HG03139 (cell line): ENCODE results near the gene FAXDC2.
"Not testable (repeated sequence)": the region's sequence is repeated elsewhere in the genome, so short reads cannot be mapped to it uniquely, and the experiment has no call there.

Experiments
- ATAC-seq: cut with Tn5 transposase; IDR thresholded peaks from one replicate; pipeline ENCODE4 v1.9.1; 2021; ENCODE audit not compliant: unreplicated experiment

Gene FAXDC2

DNA sequence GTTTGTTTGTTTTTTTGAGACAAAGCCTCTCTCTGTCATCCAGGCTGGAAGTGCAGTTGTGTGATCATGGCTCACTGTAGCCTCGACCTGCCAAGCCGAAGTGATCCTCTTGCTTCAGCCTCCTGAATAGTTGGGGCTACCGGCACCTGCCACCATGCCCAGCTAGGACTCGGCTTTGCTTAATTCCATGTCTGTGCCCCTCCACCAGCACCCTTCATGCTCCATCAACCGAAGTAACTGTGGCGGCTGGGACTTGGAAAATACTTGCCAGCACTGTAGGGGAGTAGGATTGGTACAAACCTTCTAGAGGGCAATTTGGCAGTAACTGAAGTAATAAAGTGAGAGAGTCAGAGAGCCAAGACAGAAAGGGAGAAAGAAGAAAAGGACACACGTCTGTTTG, 19.0 kb downstream of the FAXDC2 start:
- ATAC-seq: no peak

DNA sequence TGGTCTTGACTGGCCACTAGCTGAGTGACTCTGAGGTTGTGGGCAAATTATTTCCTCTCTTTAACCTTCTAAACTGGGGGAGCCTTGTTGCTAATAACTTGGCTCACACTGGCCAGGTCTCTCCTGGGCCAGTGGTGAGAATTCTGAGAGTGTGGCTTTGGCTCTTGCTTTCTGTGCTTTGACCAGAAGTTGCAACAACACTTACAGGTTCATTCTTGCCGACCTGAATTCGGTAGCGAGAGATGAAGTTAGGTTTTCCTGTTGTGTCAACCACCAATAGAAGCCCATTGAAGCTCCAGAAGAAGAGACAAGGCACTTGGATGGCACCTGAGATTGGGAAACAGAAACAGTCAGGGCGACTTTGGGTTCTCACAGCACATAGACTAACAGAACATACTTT, 19.8 kb downstream of the FAXDC2 start:
- ATAC-seq: no peak

DNA sequence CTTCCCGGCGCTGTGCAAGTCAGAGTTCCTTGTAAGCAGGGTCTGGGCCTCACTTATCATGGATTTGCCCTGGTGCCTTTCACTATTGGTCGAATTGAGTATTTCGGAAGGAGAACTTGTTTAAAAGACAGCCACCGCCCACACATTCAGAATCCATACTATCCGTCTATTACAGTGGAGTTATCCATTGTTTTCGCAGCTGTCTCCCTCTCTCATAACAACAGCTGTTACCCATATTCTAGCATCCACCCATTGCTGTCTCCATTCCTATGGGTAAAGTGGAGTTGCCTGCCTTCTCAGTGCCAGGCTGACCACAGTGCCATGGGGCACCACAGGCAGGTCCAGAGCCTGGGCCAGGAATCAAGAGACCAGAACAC, 20.2 kb downstream of the FAXDC2 start:
- no peak for ATAC-seq

DNA sequence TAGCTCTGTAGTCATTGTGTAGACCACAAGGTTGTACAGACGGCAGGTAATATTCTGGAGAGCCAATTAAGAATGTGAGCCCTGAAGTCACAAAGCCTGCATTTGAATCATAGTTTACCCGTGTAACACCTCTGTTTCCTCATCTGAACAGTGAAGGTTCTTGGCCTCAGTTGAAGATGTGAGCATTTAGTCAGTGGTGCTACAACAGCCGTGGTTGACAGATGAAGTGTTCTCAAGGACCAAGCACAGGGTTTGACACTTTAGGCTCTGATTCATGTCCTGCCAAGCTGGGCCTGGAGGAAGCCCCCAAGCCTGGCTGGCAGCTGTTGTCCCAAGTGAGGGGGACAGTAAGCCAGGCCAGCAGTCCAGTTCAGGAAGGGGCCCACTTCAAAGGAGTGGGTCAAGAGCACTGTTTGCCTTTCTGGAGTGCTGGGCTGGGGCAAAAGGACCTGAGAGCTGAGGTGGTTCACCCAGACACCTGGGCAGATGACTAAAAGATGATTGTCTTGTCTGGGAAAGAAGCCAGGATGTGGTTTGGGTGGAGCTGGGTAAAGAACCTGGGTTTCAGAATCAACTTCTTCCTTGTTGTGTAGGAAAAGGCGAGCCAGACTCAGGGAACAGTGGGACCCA, 20.7 kb downstream of the FAXDC2 start:
- ATAC-seq: no peak

DNA sequence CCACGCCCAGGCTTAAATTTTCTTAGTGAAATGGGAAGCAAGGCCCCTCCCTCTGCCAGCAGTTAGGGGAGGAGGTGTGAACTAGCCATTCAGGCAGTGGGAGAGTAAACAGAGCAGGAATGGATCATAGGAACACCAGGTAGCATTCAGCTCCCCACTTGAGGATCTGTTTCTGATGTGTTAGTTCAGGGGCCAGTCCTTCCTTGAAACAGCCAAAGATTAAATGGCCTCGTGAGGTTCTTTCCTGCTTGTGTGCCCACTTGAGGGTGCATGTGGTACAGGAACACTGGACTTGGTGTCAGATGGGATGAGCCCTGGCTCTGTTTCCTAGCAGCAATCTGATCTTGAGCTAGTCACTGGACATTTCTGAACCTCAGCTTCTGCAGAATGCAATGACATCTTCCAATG, 21.2 kb downstream of the FAXDC2 start:
- no peak for ATAC-seq

DNA sequence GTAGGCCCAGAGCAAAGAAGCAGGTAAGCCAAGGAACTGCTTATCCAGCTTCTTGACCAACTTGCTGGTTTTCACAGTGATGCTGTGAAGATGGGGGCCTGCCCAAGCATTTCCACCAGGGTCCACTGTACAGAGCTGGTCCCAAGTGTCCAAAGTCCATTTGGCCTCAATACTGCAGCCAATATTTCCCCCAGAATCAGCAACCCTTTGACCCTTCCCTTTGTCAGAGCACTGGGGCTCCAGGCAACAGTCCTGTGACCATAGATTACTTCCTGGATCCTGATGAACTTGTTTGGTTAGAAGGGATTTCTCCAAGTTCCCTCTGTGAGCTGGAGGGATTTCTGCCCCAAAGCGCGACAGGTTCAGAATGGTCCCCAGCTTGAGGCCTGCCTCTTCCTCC, 26.3 kb downstream of the FAXDC2 start:
- ATAC-seq: no peak

DNA sequence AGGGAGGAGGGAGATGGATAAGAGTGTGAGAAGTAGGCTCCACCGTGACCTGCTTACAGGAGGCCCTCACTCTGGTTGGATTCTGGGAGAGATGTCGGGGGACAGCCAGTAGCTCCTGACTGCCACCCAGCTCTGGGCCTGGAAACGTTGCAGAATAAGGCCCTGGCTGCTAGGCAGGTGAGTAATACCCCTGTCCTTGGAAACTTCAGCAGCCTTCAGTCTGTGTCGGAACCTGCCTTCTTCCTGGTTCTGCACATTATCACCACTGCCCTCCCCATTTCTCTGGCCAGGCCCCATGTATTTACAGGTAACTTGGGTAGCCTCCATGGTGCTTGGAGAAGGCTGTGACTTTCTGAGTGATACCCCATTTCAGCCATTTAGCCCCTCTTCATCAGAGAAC, 26.8 kb downstream of the FAXDC2 start:
- no peak for ATAC-seq

DNA sequence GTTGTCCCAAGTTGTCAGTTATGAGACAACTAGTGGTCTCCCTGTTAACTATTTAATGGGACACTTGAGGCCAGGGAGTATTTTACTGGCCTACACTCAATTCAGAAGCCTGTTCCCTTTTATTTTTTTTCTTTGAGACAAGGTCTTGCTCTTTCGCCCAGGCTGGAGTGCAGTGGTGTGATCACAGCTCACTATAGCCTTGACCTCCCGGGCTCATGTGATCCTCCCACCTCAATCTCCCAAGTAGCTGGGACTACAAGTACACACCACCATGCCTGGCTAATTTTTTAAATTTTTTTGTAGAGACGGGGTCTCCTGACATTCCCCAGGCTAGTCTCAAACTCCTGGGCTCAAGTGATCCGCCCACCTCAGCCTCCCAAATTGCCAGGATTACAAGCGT, 27.5 kb downstream of the FAXDC2 start:
- not testable (repeated sequence) for ATAC-seq

DNA sequence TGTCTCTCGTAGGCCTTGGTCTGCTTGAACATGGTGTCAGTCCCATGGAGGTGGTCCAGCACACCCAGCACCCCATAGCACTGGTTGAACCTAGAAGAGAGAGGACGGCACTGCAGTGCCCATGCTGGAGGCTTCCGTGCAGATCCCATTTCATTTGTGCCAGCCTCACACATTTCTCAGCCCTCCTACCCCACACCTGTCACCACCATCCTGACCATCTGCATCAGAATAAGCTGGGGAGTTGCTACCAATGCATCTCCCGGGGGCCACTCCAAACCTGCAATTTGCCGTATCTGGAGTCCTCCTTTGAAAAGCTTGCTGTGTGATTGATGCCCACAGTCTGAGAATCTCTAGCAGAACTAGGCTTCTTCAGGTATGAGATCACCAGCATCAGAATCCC, 30.0 kb downstream of the FAXDC2 start:
- no peak for ATAC-seq

DNA sequence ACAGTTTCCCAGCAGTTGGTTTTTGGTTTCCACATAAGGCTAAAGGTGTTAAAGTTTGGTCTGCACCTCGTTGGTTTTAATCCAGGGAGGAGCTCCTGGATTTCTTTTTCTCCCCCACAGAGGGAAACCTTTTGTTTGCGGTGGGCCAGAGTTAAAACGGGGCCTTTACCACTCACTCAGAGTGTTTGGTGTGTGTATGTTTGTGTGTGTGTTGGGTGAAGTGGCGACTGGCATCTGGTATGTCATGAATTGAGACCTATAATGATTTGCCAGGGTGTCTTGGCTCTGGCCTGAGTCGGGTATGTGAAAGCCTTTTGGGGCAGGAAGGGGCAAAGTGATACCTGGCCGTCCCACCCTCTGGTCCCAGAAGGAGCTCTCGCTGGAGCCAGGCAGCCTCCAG, 30.9 kb downstream of the FAXDC2 start:
- no peak for ATAC-seq

DNA sequence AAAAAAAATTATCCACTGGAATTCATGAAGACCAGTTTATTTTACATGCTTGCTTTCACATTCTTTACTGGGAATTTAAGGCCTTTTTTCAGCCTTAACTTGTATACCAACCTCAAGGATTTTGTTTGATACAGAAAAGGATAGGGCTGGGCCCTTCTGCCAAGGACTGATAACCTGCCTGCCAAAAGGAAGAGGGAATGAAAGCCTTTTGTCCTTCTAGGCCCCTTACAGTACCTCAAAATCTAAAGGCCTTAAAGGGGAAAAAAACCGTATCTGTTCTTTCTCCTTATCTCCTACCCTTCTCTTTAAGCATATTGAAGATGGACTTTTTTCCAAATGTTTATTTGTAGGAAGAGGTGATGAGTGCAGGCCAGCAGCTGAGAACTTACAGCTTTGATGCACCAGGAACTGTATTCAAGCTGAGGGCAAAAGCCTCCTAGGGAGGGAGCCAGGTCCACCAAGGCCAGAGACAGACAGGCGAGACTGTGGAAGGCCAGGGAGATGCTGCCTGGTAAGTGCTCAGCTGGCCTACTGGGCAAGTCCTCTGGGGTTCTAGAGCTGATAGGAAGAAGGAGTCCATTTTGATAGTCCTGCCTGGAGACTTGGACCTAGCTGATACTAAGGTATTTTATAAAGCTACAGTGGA, 31.8 kb downstream of the FAXDC2 start:
- ATAC-seq: no peak

DNA sequence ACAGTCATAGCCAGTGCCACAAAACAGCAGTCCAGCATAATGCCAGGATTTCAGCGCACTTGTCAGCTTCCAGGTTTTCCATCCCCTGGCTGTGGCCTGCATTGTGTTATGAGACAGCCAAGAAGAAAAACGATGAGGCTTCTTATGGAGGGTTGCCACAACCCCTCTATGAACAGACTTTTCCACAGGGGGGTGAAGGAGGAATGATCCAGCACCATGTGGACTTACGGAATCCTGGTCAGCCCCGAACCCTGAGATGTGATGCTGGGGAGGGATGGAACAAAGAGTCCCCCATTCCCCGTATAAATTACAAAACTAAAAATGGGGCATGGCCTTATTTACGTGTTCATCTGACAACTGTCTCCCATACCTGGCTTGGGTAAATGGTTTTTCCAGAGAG, 32.6 kb downstream of the FAXDC2 start:
- no peak for ATAC-seq

DNA sequence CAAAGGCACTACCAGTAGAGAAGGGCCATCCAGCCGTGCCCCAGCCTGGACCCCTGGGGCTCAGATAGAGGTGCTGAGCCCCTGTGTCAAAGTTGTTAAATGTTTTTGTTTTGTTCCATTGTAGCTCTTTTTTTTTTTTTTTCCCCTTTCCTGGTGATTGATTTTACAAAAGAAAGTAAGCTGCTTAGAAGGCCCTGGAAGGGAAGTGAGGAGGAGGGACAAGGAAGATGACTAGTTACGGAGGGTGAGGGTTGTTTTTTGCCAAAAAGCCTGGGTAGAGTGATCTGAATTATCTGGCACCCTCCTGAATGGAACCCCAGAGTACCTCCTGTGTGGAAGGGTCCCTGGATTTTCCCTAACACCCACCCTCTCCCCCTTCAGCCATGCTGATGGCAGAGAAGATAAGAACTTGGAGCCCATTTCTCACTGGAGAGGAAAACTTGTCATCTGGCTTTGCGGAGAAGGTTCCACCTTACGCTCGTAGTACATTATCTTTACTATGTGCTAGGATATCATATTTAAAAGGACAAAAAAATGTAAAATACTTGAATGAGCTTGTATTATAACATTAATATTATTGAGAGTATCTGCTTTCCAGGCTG, 33.4 kb downstream of the FAXDC2 start:
- ATAC-seq: no peak

DNA sequence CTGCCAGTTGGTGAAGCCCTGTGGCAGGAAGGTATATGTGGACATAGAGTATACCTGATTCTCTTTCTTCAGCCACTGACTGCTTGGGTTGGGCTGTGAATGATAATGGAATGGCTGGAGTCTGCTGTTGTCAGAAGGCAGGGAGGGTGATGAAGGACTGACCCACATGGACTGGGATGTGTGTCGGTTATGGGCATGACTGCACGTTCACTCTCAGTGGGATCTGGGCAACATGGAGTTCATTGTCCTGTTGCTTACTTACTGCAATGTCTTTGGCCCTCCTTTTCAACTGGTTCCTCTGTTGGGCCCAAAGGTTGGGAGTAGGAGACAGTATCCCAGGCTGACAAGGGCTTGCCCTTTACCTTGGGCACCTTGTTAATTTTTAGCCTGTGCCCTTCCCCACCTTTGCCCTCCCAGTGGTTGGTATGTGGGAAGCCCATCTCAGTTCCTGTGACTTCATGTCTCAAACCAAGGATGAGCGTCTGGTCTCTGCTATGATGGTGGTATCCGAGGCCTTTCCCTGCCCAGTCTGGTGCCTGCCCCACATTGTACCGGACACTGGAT, 34.6 kb downstream of the FAXDC2 start:
- no peak for ATAC-seq

DNA sequence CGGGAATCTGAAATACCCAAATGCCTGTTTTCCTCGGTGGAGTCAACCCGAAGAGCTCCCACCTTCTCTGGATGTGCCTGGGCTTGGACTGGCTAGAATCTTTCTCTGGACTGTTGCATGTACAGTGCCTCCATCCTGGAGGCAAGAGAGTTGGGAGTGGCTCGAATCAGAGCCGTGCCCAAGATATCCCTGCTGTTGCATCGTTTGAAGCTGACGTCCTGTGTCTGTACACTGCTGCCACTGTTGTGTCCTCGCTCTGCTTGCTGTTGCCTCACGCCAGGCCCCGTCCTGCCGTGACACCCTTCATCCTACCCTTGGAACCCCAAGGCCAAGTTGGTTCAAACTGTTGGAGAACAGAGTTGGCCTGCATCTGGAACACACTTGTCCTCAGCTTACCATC, 35.4 kb downstream of the FAXDC2 start:
- no peak for ATAC-seq

DNA sequence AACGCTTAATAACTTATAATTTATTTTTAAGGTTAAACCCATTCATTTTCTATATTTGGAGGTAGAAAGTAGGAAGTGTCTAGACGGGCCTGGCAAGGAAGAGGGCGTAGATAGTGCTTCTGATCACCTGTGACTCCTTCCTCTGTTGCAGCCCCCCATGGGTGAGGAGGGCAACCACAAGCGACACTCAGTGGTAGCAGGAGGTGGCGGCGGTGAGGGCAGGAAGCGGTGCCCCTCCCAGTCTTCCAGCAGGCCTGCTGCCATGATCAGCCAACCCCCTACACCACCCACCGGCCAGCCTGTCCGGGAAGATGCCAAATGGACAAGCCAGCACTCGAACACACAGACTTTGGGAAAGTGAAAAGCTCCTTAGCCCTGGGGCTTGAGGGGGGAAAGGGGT, 36.7 kb downstream of the FAXDC2 start:
- ATAC-seq: no peak

DNA sequence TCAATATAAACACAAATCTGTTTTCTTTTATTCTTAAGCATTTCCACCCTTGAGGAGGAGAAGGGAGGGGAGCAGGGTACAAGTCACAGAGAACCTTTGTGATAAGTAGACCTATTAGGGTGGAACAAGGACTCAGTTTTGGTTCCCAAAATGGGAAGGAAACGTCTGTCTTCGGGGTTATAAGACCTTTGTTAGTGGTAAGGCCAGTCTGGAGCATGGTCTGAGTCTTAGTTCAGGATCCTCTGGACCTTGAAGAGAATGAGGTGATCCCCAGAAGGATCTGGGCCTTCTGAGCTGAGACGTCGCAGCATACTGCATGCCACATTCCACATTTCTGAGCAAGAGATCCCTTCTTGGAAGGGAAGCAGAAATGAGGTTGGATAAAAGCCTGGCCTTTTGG, 37.2 kb downstream of the FAXDC2 start:
- ATAC-seq: no peak

DNA sequence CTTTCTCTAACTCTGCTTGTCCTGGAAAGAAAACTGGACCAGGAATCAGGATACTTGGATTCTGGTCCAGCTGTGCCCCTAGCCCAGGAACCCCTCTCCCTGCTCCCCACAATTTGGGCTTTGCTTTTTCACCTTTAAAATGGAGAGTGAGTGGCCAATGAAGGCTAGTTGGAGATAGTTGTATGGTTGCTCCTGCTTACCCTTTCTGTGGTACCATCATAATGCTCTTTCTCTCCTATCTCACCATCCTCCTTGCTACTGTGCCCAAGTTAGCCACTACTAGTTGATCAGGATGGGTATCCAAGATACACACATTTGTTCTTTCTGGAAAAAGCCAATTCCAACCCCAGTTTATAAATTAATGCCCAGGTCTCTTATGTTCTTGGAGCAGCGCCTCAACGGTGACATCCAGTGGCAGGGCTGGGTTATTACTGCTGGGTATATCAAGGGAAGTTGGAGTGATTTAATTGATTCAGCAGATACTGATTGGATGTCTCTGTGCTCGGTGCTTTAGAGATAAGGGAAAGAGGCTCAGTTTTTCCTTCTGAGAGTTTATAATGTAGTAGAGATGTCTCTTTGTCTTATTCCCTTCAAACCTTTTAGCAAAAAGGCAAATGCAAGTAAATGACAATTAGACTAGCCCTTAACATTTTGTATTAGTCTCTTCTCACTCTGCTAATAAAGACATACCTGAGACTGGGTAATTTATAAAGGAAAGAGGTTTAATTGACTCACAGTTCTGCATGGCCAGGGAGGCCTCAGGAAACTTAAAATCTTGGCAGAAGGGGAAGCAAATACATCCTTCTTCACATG, 38.5 kb downstream of the FAXDC2 start:
- peak; percentile 72 for ATAC-seq

DNA sequence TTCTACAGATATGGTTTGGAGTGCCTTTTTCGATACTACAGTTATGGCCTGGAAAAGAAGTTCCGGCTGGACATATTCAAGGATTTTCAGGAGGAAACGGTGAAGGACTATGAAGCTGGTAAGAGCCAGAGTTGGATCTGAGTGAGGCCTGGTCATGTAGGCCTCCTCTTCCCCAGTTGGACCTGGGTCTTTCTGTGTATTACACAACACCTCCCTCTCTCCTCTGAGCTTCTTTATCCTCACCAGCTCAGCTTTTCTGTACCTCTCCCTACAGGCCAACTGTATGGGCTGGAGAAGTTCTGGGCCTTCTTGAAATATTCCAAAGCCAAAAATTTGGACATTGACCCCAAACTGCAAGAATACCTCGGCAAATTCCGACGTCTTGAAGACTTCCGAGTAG, 39.2 kb downstream of the FAXDC2 start:
- ATAC-seq: no peak

DNA sequence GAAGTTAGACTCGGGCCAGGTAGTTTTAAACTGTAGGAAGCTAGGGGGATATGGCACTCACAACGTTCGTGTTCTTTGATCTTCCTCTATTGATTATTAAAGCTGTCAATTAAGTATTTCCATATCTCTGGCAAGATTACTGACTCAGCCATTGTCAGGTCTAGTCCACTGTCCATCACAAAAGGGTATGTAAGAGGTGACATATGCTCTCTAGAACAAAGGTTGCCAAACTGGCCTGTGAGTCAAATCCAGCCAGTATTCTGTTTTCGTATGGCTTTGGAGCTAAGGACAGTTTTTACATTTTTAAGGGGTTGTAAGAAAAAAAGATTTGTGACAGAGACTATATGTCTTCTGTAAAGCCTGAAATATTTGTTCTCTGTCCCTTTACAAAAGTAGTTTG, 44.2 kb downstream of the FAXDC2 start:
- no peak for ATAC-seq

DNA sequence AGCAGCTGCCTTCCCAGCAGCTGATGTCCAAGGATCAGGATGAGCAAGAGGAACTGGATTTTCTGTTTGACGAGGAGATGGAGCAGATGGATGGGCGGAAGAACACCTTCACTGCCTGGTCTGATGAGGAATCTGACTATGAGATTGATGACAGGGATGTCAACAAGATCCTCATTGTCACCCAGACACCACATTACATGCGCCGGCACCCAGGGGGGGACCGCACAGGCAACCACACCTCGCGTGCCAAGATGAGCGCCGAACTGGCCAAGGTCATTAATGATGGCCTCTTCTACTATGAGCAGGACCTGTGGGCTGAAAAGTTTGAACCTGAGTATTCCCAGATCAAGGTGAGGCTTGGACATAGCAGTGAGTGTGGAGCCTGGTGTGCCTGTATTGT, 48.4 kb downstream of the FAXDC2 start:
- ATAC-seq: no peak

DNA sequence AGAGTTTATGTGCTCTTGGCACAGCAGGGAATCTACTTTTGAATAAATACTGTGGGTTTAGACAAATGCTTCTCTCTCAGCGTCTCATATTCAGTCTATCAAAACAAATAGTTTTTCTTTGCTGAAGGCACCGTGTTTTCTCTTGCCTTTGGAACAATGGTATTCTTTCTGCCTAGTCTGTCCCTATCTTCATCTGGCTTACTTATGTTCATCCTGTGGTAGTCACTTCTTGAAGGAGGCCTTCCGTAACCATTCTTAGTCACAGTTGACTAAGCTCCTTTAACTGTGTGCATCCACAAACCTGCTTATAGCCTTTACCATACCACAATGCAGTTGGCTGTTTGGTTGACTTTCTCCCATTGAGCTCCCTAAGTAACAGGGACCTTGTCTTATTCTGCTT, 49.3 kb downstream of the FAXDC2 start:
- no peak for ATAC-seq
